GM19239 (cell line): ENCODE measurements around the gene POLR2L.
A peak's percentile ranks its signal among the peaks of the same experiment; 100 is the strongest.

Experiments used
- DNase-seq: peaks from one replicate; pipeline ENCODE4 v3.0.0; 2011; ENCODE audit warnings: low spot score; ENCODE audit not compliant: insufficient read length
- FAIRE-seq: peaks from 2 replicates; lab custom pipeline; 2011; peaks lifted over from hg19 to GRCh38; lab: Jason Lieb, UNC

POLR2L gene

DNA sequence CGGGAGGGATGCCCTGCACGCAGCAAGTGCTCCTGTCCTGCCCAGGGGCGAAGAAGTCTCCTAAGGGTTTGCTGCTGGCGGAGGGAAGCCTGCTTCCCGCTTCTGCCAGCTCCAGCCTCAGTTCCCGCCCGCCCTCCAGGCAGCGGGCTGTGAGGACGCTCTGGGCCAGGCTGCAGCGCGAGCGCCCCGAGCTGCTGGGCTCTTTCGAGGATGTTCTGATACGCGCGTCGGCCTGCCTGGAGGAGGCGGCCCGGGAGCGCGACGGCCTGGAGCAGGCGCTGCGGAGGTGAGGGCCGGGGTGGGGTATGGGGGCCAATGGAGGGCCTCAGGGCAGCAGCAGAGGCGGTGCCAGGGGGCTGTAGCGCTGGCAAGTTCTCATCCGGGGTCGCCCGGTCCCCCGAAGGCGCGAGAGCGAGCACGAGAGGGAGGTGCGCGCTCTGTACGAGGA is 12.5 kb downstream of the POLR2L start:
- FAIRE-seq (no peak), DNase-seq (no peak)

DNA sequence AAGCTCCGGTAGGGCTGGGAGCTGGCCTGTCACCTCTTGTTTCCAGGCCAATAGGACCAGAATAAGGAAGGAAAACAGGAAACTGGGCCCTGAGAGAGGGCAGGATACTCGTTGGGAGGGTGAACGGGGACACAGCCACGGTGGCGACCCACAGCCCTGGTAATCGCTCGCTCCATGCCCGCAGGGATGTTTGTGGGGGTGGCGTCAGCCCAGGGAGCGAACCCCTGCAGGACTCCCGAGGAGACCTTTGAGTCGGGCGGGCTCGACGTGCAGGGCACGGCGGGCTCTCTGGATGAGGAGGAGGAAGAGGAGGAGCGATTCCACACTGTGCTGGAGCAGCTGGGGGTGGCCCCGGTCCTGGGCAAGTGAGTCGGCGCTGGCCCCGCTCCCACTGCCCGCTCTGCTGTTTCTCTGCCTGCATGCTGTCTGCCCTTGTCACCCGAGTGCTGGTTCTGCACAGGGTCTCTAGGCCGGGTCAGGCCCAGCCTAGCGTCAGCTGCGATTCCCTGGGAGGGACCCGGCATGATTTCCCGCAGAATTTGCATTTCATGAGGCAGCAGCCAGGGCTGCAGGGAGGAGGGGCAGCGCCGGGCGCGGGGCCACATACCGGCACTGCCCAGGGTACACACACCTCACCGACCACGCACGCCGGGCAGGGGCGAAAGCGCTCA is 13.0 kb downstream of the POLR2L start:
- FAIRE-seq = peak; percentile 51
- no peak for DNase-seq

DNA sequence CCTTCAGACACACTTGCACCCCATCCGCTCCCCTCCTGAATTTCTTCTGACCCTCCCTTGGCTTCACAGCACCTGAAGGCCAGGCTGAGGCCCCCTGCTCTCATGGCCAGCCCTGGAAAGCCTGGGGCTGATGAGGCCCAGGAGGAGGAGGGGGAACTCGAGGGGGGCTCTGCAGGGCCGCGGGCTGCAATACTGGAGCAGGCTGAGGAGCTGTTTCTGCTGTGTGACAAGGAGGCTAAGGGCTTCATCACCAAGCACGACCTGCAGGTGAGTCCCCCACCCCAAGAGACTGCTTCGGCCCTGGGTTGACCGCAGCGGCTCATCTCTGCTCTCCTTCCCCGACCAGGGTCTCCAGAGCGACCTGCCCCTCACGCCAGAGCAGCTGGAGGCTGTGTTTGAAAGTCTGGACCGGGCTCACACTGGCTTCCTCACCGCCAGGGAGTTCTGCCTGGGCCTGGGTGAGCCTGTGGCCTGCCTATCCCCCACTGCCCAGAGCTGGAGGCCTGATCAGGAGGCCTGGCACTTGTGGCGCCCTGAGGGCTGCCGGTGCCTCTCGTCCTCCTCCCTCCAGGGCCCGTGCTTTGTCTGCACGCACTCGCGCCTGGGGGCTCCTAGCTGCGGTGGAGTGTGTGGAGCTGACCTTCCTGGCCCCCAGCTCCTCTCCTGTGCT is 13.7 kb downstream of the POLR2L start:
- no peak for FAIRE-seq
- no peak for DNase-seq

DNA sequence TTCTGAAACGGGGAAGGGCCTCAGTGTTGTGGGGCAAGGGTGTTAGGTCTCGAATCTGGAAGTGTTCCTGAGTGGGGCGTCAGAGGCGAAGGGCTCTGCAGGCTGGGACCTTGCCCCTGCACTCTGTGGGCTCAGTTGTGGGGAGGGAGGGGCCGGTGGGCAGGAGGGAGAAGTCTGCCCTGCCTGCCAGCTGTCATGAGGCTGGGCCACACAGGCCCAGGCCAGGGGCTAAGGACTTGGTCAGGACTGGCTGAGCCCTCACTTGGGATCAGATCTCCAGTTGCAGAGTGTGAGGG is 14.5 kb downstream of the POLR2L start, which contains the start of gene CRACR2B:
Gene CRACR2B, plus strand, starts transcription at position 23 of the 296 bp plus-strand sequence. CDS start 689 bp downstream, outside the sequence.
- no peak for FAIRE-seq
- DNase-seq = no peak

DNA sequence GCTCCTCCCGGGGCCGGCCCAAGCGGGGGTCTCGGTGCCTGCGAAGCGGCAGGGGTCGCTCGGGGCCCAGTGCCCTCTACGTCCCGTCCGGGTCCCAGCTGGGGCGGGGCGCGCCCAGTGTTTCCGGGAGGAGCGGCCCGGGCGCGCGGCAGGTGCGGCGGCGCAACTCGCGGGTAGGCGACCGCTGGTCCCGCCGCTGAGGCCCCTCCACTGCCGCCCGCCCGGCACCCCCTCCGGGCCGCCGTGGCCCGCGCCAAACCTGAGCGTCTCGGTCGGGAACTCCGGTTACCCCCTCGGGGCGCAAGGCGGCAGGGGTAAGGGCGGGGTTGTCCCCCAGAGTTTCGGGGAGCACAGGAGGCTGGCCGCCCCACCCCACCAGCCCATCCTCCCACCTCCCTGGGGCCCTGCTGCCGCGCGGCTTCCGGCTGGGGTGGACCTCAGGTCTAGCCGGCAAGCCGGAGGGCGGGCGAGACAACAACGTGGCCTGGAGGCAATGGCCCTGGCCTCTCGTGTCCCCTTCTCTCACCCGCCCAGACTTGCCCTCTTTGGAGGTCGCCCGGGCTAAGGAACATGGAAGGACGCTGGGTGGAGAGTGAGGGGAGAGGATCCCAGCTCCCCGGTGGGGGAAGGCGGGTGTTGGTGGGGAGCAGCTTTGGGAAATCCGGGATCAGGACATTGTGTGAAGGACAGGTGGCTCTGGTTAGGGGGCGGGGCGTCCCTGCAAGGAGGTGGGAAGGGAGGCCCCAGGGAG is 15.0 kb downstream of the POLR2L start:
- FAIRE-seq (peak; percentile 84), DNase-seq (no peak)

DNA sequence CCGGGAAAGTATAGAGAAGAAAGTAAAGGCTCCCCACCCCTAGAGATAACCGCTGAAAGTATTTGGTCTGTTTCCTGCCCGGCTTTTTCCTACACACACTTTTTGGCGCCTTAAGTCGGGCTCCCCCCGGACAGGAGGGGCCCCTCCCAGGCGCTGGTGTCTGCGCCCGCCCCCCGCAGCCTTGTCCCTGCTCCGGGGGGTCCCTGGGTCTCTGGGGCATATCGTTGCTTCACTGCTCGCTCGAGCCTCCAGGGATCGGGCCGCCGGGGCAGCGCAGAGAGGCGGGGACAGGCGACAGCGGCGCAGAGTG is 15.5 kb downstream of the POLR2L start:
- peak; percentile 88 for FAIRE-seq
- DNase-seq = no peak

DNA sequence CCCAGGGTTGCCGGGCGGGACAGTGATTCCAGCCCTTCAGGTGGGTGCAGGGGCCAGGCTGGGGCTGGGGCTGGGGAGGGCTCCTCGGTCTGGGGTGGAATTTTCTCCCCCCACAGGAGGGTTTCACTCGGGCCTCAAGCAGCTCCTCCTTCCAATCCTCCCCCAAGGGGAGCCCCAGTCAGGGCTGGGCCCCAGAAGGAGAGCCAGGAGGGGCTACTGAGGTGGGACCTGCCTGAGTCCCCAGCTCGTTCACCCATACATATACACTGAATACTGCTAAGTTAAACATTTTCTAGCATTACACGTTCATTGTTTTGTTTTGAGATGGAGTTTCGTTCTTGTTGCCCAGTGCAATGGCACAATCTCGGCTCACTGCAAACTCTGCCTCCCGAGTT is 16.1 kb downstream of the POLR2L start:
- DNase-seq (no peak), FAIRE-seq (peak; percentile 68)

DNA sequence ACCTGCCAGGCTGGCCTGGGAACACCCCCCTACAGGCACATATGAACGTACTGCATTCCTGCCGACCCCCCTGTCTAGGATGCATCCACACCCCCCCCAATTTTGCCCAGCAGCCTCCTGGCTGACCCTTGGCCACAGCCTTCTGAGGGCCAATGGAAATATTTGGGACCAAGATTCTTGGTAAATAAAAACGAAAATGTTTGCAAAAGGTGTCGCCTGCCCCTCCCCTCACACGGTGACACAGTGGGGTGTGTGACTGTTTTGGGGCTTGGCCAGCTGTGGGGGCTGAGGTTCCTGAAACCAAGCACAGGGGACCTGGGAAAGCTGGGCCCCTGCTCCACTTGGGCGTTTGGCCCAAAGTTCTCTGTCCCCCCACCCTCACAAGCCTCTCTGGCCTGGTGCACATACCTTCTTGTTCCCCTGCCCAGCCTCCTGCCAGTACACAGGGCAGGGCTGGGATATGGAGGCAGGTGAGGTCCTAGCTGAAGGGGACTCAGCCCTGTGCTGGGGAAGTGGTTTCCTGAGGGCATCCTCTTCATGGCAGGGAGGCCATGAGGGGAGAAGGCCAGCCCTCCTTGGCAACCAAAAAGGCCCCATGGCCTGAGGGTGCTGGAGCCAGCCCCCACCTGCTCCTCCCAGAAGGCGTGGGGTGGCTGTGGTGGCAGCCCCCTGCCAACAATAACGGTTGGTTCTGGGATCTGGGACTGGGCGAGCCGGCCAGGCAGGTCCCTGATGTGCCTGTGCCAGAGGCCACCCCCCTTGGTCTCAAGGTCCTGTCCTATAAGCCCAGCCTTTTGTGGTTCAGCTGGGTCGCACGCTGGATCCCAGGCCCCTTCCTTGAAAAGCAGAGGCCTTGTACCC is 16.7 kb downstream of the POLR2L start:
- FAIRE-seq = no peak

DNA sequence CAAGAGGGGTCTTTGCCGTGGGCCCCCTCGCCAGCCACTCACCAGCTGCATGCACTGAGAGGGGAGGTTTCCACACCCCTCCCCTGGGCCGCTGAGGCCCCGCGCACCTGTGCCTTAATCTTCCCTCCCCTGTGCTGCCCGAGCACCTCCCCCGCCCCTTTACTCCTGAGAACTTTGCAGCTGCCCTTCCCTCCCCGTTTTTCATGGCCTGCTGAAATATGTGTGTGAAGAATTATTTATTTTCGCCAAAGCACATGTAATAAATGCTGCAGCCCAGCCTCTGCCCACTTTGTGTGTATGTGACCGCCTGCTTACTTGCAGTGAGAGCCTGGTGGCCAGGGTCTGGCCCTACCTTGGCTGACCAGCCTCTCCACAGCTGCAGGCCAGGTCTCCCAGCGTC is 17.4 kb downstream of the POLR2L start:
- FAIRE-seq (no peak), DNase-seq (no peak)

More for the DNA sequence above, 16.7 kb downstream of the POLR2L start:
- DNase-seq = no peak

DNA sequence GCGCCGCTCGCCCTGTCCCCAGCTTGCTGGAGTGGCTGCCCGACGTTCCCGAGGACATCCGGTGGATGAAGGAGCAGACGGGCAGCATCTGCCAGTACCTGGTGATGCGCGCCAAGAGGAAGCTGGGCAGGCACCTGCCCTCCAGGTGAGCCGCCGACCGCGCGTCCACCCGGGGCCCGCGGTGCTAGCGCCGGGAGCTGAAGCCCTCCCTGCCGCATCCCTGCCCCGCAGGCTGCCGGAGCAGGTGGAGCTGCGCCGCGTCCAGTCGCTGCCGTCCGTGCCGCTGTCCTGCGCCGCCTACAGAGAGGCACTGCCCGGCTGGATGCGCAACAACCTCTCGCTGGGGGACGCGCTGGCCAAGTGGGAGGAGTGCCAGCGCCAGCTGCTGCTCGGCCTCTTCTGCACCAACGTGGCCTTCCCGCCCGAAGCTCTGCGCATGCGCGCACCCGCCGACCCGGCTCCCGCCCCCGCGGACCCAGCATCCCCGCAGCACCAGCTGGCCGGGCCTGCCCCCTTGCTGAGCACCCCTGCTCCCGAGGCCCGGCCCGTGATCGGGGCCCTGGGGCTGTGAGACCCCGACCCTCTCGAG is 17.9 kb downstream of the POLR2L start:
- FAIRE-seq (no peak), DNase-seq (no peak)

DNA sequence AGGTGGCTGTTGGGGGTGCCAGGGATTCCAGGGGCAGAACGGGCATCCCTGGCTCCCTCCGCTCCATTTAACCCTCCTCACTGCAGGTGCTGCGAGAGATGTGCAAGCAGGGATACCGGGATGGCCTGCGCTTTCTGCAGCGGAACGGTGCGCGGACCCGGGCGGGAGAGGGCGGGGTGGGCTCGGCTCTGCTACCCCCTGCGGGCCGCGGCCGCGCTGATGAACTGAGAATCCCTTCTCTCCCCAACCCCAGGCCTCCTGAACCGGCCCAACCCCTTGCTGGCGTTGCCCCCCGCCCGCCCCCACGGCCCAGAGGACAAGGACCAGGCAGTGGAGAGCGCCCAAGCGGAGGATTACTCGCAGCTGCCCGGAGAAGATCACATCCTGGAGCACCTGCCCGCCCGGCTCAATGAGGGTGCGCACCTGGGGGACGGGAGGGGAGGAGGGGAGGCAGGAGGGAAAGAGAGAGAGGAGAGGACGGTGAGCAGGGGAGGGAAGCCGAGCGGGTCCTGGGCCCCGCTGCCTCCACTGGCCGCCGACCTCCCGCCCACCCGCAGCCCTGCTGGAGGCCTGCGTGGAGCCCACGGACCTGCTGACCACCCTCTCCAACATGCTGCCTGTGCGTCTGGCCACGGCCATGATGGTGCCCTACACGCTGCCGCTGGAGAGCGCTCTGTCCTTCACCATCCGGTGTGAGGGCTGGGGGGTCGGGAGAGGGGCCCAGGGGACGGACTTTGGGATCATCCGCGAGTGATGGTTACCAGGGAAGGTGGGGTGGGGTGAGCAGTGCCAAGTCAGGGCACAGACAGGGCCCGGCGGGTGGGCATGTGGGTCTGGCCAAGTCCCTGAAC is 18.7 kb downstream of the POLR2L start:
- DNase-seq (no peak), FAIRE-seq (no peak)

DNA sequence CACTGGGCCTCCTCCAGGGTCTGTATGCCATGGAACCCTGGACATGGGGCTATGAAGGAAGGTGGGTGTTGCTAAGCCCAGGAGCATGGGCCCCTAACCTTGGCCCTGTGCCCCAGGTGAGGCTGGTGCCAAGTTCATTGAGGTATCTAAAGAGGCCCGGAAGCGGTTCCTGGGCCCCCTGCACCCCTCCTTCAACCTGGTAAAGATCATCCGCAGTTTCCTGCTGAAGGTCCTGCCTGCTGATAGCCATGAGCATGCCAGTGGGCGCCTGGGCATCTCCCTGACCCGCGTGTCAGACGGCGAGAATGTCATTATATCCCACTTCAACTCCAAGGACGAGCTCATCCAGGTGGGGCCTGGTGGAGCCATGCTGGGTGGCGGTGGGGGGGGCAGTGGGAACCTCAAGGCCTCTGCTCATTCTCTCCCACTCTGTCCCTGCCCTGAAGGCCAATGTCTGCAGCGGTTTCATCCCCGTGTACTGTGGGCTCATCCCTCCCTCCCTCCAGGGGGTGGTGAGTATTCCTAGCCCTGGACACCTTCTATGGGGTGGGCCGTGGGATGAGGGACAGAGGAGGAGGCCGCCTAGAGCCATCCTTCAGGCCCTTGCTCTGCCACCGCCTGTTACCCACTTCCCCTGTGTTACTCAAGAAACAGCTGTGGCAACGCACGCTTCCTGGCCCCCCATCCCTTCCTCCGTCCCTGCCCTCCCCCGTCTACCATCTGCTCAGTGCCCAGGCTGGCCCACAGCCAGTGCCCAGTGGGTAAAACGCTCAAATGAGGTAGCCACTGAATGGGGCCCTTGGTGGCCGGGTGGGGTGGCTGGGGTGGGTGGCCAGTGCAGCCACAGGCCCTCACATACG is 20.6 kb downstream of the POLR2L start:
- no peak for FAIRE-seq
- DNase-seq = no peak

DNA sequence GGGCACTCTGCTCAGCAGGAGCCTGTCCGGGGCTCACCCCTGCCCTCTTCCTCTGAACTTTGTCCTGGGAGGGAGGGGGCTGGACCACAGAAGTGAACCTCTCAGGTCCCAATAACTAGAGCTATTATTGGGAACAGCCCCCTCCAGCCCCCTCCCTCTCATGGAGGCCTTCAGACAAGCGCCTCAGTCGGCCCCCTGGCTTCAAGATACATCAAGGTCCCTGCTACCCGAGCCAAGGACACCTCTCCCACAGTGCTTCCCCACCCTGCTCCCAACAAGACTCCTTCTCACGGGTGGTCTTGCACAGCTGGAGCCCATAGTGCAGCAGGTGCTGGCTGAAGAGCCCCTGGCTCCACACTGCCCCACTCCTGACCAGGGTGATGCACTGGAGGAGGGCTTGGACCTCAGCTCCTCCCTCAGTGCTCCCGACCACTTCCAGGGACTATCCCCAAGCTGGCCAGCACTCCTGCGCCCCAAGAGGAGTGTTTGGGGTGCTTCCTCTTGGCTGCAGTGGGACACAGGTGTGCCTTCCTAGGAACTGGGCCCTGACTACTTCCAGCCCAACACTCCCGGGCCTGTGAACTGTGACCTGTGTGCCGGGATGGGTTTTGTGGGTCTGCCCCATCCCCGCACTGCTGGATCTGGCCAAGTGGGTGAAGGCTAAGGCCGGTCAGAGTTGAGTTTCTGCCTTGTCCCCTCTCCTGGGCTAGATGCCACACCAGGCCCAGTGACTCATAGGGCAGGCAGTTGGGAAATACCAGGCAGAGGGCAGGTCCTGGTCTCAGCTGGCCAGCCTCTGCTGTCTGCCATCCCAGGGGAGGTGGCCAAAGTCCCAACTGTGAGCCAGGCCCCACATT is 21.4 kb downstream of the POLR2L start:
- FAIRE-seq = no peak
- DNase-seq = no peak

DNA sequence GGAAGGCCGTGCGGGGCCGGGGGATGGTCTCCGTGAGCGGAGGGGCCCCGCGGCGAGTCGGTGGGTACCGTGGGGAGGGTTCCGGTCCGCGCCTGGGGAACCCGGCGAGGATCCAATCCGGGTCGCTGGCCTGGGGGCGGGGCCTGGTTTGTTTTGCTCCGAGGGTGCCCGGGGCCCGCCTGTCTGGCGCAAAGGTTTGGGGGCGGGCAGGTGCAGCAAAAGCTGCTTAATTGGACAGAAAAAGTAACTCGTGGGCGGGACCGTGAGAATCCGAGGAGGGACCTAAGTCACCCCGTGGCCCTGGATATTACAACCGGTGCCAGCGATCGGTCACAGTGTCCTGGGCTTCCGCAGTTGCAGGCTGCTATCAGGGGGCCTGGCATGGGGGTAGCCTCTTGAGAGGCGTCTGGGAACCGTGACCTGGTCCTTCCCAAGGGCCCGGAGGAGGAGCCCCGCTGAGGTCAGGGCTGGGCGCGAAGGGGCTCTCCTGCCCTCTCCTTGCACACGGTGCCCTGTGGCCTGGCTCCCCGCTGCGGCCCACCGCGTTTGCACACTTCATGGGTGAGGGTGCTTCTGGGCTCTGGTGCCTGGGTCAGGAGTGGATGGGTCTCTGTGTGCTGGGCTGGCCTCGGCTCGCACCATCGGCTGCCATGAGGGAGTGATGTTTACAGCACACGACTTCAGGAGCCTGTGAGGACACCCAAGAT is 22.2 kb downstream of the POLR2L start:
- FAIRE-seq (peak; percentile 98), DNase-seq (peak; percentile 98)

DNA sequence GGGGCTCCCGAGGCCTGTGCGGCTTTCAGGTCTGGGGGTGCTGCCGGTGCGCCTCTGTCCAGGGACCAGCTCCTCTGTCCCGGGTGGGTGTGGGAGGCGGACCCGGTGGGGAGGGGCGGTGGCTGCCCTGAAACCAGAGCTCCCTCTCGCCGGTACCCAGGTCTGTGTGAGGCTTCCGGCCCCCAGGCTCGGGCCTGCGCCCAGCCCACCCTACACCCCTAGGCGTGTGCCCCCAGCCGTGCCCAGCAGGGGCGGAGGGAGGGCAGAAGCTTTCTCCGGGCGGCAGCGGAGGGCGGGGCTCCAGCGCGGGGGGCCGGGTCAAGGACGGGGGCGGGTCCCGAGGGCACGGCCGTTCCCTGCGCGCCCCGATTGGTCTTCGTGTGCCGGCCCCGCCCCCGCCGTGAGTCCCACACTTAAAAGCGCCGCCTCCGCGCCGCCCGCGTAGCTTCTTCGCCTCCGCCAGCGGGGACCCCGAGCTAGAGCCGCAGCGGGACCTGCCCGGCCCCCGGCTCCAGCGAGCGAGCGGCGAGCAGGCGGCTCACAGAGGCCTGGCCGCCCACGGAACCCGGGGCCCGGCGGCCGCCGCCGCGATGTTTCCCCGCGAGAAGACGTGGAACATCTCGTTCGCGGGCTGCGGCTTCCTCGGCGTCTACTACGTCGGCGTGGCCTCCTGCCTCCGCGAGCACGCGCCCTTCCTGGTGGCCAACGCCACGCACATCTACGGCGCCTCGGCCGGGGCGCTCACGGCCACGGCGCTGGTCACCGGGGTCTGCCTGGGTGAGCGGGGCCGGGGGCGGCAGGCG is 23.0 kb downstream of the POLR2L start:
- peak; percentile 80 for FAIRE-seq
- DNase-seq = peak; percentile 88
